SK-N-SH (cell line): ENCODE data around the gene NDUFV2.

Experiments
- CTCF ChIP-seq: fragments of 200-600 bp; sonication (generic); IDR thresholded peaks from 2 replicates; pipeline ENCODE4 v1.6.1; 2017; ENCODE audit warnings: antibody characterized with exemption, mild to moderate bottlenecking, moderate library complexity
- MEF2A ChIP-seq: IDR thresholded peaks from 2 replicates; pipeline ENCODE4 v1.4.0; 2012; ENCODE audit warnings: low read depth, borderline replicate concordance
- MXI1 ChIP-seq: IDR thresholded peaks from 2 replicates; pipeline ENCODE4 v1.6.1; 2012; ENCODE audit warnings: mild to moderate bottlenecking, low read depth, low read length, improper control_type of control experiment
- POLR2AphosphoS5 ChIP-seq: IDR thresholded peaks from 2 replicates; pipeline ENCODE4 v1.6.1; 2012; ENCODE audit warnings: low read depth, low read length
- RCOR1 ChIP-seq: fragments of 150-350 bp; IDR thresholded peaks from 2 replicates; pipeline ENCODE4 v1.6.1; 2017; ENCODE audit warnings: antibody characterized with exemption, low read length
- SIN3A ChIP-seq: IDR thresholded peaks from 2 replicates; pipeline ENCODE4 v1.6.1; 2012; ENCODE audit warnings: low read depth, mild to moderate bottlenecking, low read length, moderate library complexity, borderline replicate concordance
- SMC3 ChIP-seq: IDR thresholded peaks from 2 replicates; pipeline ENCODE4 v1.6.1; 2012; ENCODE audit warnings: low read depth, low read length, improper control_type of control experiment
- TEAD4 ChIP-seq: IDR thresholded peaks from 2 replicates; pipeline ENCODE4 v1.4.0; 2012; ENCODE audit warnings: mild to moderate bottlenecking, borderline replicate concordance; ENCODE audit not compliant: insufficient read depth
- TF ChIP-seq, protein P1 (sequence below): IDR thresholded peaks from 2 replicates; pipeline ENCODE4 v1.6.1; 2012; ENCODE audit warnings: mild to moderate bottlenecking, low read depth, low read length, moderate library complexity
- TF ChIP-seq, protein P2 (sequence below): fragments of 150-350 bp; IDR thresholded peaks from 2 replicates; pipeline ENCODE4 v1.6.1; 2016; ENCODE audit warnings: mild to moderate bottlenecking, low read depth, low read length
- TF ChIP-seq, protein P3 (sequence below): IDR thresholded peaks from 2 replicates; pipeline ENCODE4 v1.4.0; 2012; ENCODE audit warnings: low read depth

- TF ChIP-seq CTCF, result peak; percentile 37
- TF ChIP-seq, protein P1, sequence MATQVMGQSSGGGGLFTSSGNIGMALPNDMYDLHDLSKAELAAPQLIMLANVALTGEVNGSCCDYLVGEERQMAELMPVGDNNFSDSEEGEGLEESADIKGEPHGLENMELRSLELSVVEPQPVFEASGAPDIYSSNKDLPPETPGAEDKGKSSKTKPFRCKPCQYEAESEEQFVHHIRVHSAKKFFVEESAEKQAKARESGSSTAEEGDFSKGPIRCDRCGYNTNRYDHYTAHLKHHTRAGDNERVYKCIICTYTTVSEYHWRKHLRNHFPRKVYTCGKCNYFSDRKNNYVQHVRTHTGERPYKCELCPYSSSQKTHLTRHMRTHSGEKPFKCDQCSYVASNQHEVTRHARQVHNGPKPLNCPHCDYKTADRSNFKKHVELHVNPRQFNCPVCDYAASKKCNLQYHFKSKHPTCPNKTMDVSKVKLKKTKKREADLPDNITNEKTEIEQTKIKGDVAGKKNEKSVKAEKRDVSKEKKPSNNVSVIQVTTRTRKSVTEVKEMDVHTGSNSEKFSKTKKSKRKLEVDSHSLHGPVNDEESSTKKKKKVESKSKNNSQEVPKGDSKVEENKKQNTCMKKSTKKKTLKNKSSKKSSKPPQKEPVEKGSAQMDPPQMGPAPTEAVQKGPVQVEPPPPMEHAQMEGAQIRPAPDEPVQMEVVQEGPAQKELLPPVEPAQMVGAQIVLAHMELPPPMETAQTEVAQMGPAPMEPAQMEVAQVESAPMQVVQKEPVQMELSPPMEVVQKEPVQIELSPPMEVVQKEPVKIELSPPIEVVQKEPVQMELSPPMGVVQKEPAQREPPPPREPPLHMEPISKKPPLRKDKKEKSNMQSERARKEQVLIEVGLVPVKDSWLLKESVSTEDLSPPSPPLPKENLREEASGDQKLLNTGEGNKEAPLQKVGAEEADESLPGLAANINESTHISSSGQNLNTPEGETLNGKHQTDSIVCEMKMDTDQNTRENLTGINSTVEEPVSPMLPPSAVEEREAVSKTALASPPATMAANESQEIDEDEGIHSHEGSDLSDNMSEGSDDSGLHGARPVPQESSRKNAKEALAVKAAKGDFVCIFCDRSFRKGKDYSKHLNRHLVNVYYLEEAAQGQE, result no peak
- TF ChIP-seq, protein P2, sequence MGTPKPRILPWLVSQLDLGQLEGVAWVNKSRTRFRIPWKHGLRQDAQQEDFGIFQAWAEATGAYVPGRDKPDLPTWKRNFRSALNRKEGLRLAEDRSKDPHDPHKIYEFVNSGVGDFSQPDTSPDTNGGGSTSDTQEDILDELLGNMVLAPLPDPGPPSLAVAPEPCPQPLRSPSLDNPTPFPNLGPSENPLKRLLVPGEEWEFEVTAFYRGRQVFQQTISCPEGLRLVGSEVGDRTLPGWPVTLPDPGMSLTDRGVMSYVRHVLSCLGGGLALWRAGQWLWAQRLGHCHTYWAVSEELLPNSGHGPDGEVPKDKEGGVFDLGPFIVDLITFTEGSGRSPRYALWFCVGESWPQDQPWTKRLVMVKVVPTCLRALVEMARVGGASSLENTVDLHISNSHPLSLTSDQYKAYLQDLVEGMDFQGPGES, result no peak
- TF ChIP-seq POLR2AphosphoS5, result no peak
- no peak for TF ChIP-seq MEF2A
- no peak for TF ChIP-seq MXI1
- TF ChIP-seq, protein P3, sequence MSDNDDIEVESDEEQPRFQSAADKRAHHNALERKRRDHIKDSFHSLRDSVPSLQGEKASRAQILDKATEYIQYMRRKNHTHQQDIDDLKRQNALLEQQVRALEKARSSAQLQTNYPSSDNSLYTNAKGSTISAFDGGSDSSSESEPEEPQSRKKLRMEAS, result no peak
- no peak for TF ChIP-seq SMC3
- TF ChIP-seq TEAD4, result no peak
- no peak for TF ChIP-seq SIN3A
- TF ChIP-seq RCOR1, result no peak
Measured at GRCh38 chr18:9103376-9103873, 926 bp downstream of the NDUFV2 start.
